ENCODE measurements around the gene CTXN3.
A peak's percentile ranks its signal among the peaks of the same experiment; 100 is the strongest.

CTXN3 gene

GRCh38 chr5:127601601-127602000, 47.3 kb upstream of the CTXN3 start:
- Histone ChIP-seq H3K4me1 (ENCODE audit: insufficient read depth, low read length, severe bottlenecking) (peaks cover 97% of the 10 kb centered on the region), H3K27ac (ENCODE audit: low read depth, low read length, poor library complexity, severe bottlenecking) (no peak overlapping the region), H3K9me2 (ENCODE audit: low read depth, low read length) (no peaks in the 10 kb centered on the region), H2AFZ (ENCODE audit: low read length) (no peak overlapping the region), H3K9ac (ENCODE audit: low read length) (no peak overlapping the region), H3K79me2 (ENCODE audit: insufficient read depth, low read length) (no peaks in the 10 kb centered on the region), H3K4me2 (ENCODE audit: low read length) (no peak overlapping the region), H3K27me3 (ENCODE audit: insufficient read depth, low read length) (no peaks in the 10 kb centered on the region), H3K36me3 (ENCODE audit: insufficient read depth, low read length) (no peaks in the 10 kb centered on the region), H3F3A (ENCODE audit: insufficient read depth, low read length) (no peaks in the 10 kb centered on the region), H3K9me3 (ENCODE audit: low read length) (no peaks in the 10 kb centered on the region), H3K4me3 (ENCODE audit: low read depth, low read length, poor library complexity, severe bottlenecking) (no peak overlapping the region), H4K20me1 (ENCODE audit: insufficient read depth, low read length) (no peaks in the 10 kb centered on the region)
- TF ChIP-seq EZH2 (IDR thresholded peaks at IDR 0.05; ENCODE audit: borderline replicate concordance, low read length), result no peak
- TF ChIP-seq CTCF (IDR thresholded peaks at IDR 0.05; ENCODE audit: low read length), result no peak

- Histone ChIP-seq H3K79me2 (ENCODE audit: insufficient read depth, low read length) (no peaks in the 10 kb centered on the region), H3K9me2 (ENCODE audit: low read depth, low read length) (no peaks in the 10 kb centered on the region), H4K20me1 (ENCODE audit: insufficient read depth, low read length) (no peaks in the 10 kb centered on the region), H2AFZ (ENCODE audit: low read length) (no peak overlapping the region), H3K36me3 (ENCODE audit: insufficient read depth, low read length) (no peaks in the 10 kb centered on the region), H3K4me1 (ENCODE audit: insufficient read depth, low read length, severe bottlenecking) (peaks cover 91% of the 10 kb centered on the region), H3K9ac (ENCODE audit: low read length) (no peak overlapping the region), H3K9me3 (ENCODE audit: low read length) (no peaks in the 10 kb centered on the region), H3K27me3 (ENCODE audit: insufficient read depth, low read length) (no peaks in the 10 kb centered on the region), H3K4me2 (ENCODE audit: low read length) (no peak overlapping the region; the same call in 1 of the 2 replicates), H3K27ac (ENCODE audit: low read depth, low read length, poor library complexity, severe bottlenecking) (no peak overlapping the region), H3K4me3 (ENCODE audit: low read depth, low read length, poor library complexity, severe bottlenecking) (no peak overlapping the region), H3F3A (ENCODE audit: insufficient read depth, low read length) (no peaks in the 10 kb centered on the region)
- TF ChIP-seq CTCF (IDR thresholded peaks at IDR 0.05; ENCODE audit: low read length) (no peak), EZH2 (IDR thresholded peaks at IDR 0.05; ENCODE audit: borderline replicate concordance, low read length) (no peak)
Observed at GRCh38 chr5:127602481-127602880, 46.4 kb upstream of the CTXN3 start.

- Histone ChIP-seq H3K79me2 (ENCODE audit: insufficient read depth, low read length) (no peaks in the 10 kb centered on the region), H3K27ac (ENCODE audit: low read depth, low read length, poor library complexity, severe bottlenecking) (peak overlapping the region; percentile 18), H3K4me3 (ENCODE audit: low read depth, low read length, poor library complexity, severe bottlenecking) (no peak overlapping the region), H3K36me3 (ENCODE audit: insufficient read depth, low read length) (no peaks in the 10 kb centered on the region), H3K4me2 (ENCODE audit: low read length) (peak overlapping the region; percentile 0; the same call in 1 of the 2 replicates), H4K20me1 (ENCODE audit: insufficient read depth, low read length) (no peaks in the 10 kb centered on the region), H3K27me3 (ENCODE audit: insufficient read depth, low read length) (no peaks in the 10 kb centered on the region), H2AFZ (ENCODE audit: low read length) (no peak overlapping the region), H3K9me2 (ENCODE audit: low read depth, low read length) (no peaks in the 10 kb centered on the region), H3F3A (ENCODE audit: insufficient read depth, low read length) (no peaks in the 10 kb centered on the region), H3K4me1 (ENCODE audit: insufficient read depth, low read length, severe bottlenecking) (peaks cover 91% of the 10 kb centered on the region), H3K9me3 (ENCODE audit: low read length) (no peaks in the 10 kb centered on the region), H3K9ac (ENCODE audit: low read length) (no peak overlapping the region; the same call in 1 of the 2 replicates)
- no peak for TF ChIP-seq EZH2 (IDR thresholded peaks at IDR 0.05; ENCODE audit: borderline replicate concordance, low read length)
- TF ChIP-seq CTCF (IDR thresholded peaks at IDR 0.05; ENCODE audit: low read length), result no peak
Observed at GRCh38 chr5:127602896-127603844, 45.7 kb upstream of the CTXN3 start.
